Embryonic facial prominence (tissue), 1 donor: ENCODE measurements around the gene PIRT.

ENCODE experiments used
- DNase-seq: peaks from one replicate; pipeline ENCODE4 v3.0.0-alpha.2; 2016; ENCODE audit errors: extremely low spot score

PIRT gene

GRCh38 chr17:10789694-10790271 is 48.1 kb downstream of the PIRT start:
- DNase-seq = no peak

DNA sequence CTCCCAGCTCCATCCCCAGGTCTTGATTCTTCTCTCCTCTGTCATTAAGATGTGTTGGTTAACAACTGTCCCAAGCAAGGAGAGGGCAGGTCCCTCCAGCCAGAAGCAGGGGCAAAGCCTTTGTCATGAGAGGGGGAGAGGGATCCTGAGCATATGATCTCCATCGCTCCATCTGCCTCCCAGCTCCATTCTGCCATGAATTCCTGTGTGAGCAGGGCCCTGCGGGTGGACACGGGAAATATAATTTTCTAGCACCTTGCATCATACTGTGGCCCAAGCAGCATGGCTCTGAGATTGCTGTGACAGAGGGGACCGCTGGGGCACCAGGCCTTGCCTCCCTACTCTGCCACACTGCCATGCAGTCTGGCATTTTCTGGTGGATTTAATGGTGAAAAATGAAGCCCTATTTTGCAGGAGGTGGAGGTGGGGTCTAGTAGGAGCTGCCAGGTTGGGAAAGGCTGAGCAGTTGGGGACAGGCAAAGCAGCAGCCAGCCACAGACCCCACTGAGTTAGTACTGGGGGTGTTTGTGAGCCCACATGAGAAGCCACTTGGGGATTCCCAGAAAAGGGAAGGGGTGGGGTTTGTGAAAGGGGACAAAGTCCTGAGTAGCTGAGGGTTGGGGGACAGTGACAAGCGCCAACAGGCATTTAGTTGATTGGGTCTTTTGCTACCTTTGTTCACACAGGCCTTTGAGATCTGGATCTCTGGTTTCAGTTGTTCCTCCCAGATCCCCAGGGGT is 50.4 kb downstream of the PIRT start:
- no peak for DNase-seq

DNA sequence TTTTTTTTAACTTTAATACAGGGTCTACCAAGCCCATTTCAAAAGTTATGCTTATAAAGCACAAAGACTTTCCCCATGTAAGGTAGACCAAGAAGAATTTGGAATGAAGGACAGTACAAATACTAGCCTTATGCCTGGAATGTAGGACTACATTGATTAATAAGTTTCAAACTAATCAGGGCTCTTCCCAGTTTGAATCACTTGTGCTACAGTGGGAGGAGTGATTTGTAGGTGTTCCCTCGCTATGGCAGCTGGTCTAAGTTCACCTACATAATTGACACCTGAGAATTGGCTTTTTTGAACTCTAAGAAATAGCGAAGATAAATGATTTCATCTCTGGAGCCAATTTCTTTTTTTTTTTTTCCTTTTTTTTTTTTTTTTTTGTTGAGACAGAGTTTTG is 52.6 kb downstream of the PIRT start:
- DNase-seq = no peak

GRCh38 chr17:10779609-10780008 is 58.3 kb downstream of the PIRT start:
- no peak for DNase-seq

GRCh38 chr17:10777890-10778289 is 60.0 kb downstream of the PIRT start:
- DNase-seq = no peak

DNA sequence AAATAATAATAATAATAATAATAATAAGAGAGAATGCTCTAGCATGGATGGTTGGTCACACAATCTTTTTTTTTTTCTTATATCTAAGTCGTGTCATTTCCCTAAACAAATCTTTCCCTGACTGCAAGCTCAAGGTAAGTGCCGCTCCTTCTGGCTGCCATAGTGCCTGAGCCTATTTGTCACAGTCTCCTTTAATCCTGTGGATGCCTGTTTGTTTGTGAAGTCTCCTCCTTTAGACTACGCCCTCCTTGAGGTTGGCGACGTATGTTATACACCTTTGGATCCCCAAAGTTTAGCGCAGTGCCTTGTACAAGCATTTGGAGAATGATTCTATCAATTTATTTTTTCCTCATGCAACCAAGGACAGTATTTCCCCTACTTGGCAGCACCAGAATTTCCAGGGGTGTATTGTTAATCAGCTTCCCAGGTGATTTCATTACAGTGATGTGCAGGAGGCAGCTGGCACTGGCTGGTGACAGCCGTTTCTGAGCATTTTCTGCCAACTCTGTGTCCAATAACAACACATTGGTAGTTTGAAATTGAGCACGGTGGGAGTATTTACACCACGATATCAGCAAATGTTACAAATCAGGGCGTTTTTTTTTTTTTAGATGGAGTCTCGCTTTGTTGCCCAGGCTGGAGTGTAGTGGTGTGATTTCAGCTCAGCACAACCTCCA is 60.6 kb downstream of the PIRT start:
- no peak for DNase-seq

DNA sequence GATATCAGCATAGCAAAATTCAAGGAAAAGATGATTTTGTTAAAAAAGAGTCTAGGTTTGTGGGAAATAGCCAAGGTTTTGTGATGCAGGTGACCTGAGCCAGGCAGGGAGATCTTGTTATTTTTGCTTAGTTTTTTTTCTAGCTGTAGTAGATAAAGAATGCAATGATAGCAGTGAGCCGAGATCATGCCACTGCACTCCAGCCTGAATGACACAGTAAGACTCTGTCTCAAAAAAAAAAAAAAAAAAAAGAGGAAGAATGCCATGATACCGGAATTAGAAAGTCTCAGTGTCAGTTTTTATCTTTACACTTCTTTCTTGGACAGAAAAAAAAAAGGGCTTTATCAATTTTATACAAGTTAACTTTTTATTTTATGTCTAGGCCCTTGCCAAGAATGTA is 61.5 kb downstream of the PIRT start:
- DNase-seq = no peak

- DNase-seq = no peak
Measured at GRCh38 chr17:10775740-10776356, 62.0 kb downstream of the PIRT start.

DNA sequence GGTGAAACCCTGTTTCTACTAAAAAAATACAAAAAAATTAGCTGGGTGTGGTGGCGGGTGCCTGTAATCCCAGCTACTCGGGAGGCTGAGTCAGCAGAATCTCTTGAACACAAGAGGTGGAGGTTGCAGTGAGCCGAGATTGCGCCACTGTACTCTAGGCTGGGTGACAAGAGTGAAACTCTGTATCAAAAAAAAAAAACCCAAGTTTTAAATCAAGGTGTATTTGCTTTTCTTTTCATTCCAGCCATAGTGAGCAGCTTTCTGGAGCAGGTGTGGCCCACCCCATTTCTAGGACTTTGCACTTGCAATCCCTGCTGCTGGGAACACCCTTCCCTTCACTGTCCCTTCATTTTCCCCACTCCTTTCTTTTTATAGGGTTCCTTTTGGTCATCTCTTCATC is 62.8 kb downstream of the PIRT start:
- DNase-seq = no peak

GRCh38 chr17:10773391-10773790 is 64.5 kb downstream of the PIRT start:
- DNase-seq = no peak
